Stimulated activated naive CD8-positive, alpha-beta T cell treated with anti-CD3 and anti-CD28 coated beads, Interleukin-15, Interleukin-2, amounts not matched to agents 100 ng/mL and 50 ng/mL, for 24 hours (primary cell): ENCODE data around the gene ST8SIA5.

Source experiments
- H3K27ac Mint-ChIP-seq: one replicate; pipeline ENCODE4 v1.8.0; 2021; ENCODE audit warnings: mild to moderate bottlenecking, mixed read lengths
- H3K27me3 Mint-ChIP-seq: one replicate; pipeline ENCODE4 v1.8.0; 2021; ENCODE audit warnings: mixed read lengths
- H3K36me3 Mint-ChIP-seq: one replicate; pipeline ENCODE4 v1.8.0; 2021; ENCODE audit warnings: low read depth, mixed read lengths
- H3K4me1 Mint-ChIP-seq: one replicate; pipeline ENCODE4 v1.8.0; 2021; ENCODE audit warnings: low read depth, mixed read lengths
- H3K4me3 Mint-ChIP-seq: one replicate; pipeline ENCODE4 v1.8.0; 2021; ENCODE audit warnings: mild to moderate bottlenecking, mixed read lengths
- H3K9me3 Mint-ChIP-seq: one replicate; pipeline ENCODE4 v1.8.0; 2021; ENCODE audit warnings: mixed read lengths

The ST8SIA5 gene

GRCh38 chr18:46652372-46652771, 104.5 kb downstream of the ST8SIA5 start:
- Mint-ChIP-seq H3K4me1 (no peaks in the 10 kb centered on the region), H3K9me3 (no peaks in the 10 kb centered on the region), H3K27me3 (no peaks in the 10 kb centered on the region), H3K4me3 (no peak overlapping the region), H3K36me3 (no peaks in the 10 kb centered on the region), H3K27ac (no peak overlapping the region)

GRCh38 chr18:46650681-46651080, 106.2 kb downstream of the ST8SIA5 start:
- no peaks in the 10 kb centered on the region for H3K9me3 Mint-ChIP-seq
- no peaks in the 10 kb centered on the region for H3K27me3 Mint-ChIP-seq
- H3K36me3 Mint-ChIP-seq = no peaks in the 10 kb centered on the region
- no peaks in the 10 kb centered on the region for H3K4me1 Mint-ChIP-seq
- no peak overlapping the region for H3K4me3 Mint-ChIP-seq
- H3K27ac Mint-ChIP-seq = no peak overlapping the region

GRCh38 chr18:46649071-46649862, 107.6 kb downstream of the ST8SIA5 start:
- no peaks in the 10 kb centered on the region for H3K4me1 Mint-ChIP-seq
- H3K4me3 Mint-ChIP-seq = no peak overlapping the region
- H3K36me3 Mint-ChIP-seq = no peaks in the 10 kb centered on the region
- H3K27me3 Mint-ChIP-seq = no peaks in the 10 kb centered on the region
- H3K9me3 Mint-ChIP-seq = no peaks in the 10 kb centered on the region
- no peak overlapping the region for H3K27ac Mint-ChIP-seq

GRCh38 chr18:46646468-46646867, 110.4 kb downstream of the ST8SIA5 start:
- H3K36me3 Mint-ChIP-seq = no peaks in the 10 kb centered on the region
- H3K27me3 Mint-ChIP-seq = no peaks in the 10 kb centered on the region
- H3K4me3 Mint-ChIP-seq = no peak overlapping the region
- H3K4me1 Mint-ChIP-seq = no peaks in the 10 kb centered on the region
- H3K27ac Mint-ChIP-seq = no peak overlapping the region
- no peaks in the 10 kb centered on the region for H3K9me3 Mint-ChIP-seq

GRCh38 chr18:46642561-46642960, 114.3 kb downstream of the ST8SIA5 start:
- no peak overlapping the region for H3K4me3 Mint-ChIP-seq
- H3K4me1 Mint-ChIP-seq = no peaks in the 10 kb centered on the region
- no peaks in the 10 kb centered on the region for H3K27me3 Mint-ChIP-seq
- H3K36me3 Mint-ChIP-seq = no peaks in the 10 kb centered on the region
- no peaks in the 10 kb centered on the region for H3K9me3 Mint-ChIP-seq
- H3K27ac Mint-ChIP-seq = no peak overlapping the region

- H3K4me3 Mint-ChIP-seq = no peak overlapping the region
- no peaks in the 10 kb centered on the region for H3K36me3 Mint-ChIP-seq
- H3K27me3 Mint-ChIP-seq = no peaks in the 10 kb centered on the region
- no peaks in the 10 kb centered on the region for H3K9me3 Mint-ChIP-seq
- no peak overlapping the region for H3K27ac Mint-ChIP-seq
- H3K4me1 Mint-ChIP-seq = no peaks in the 10 kb centered on the region
Observed at GRCh38 chr18:46641917-46642316, 114.9 kb downstream of the ST8SIA5 start.

GRCh38 chr18:46639386-46639785, 117.5 kb downstream of the ST8SIA5 start:
- no peak overlapping the region for H3K4me3 Mint-ChIP-seq
- no peaks in the 10 kb centered on the region for H3K9me3 Mint-ChIP-seq
- H3K4me1 Mint-ChIP-seq = no peaks in the 10 kb centered on the region
- H3K36me3 Mint-ChIP-seq = no peaks in the 10 kb centered on the region
- no peak overlapping the region for H3K27ac Mint-ChIP-seq
- H3K27me3 Mint-ChIP-seq = no peaks in the 10 kb centered on the region

GRCh38 chr18:46636040-46636630, 120.7 kb downstream of the ST8SIA5 start:
- H3K27ac Mint-ChIP-seq = no peak overlapping the region

GRCh38 chr18:46632401-46633071, 124.3 kb downstream of the ST8SIA5 start:
- no peak overlapping the region for H3K27ac Mint-ChIP-seq
- H3K4me1 Mint-ChIP-seq = peaks cover 10% of the 10 kb centered on the region
- no peaks in the 10 kb centered on the region for H3K36me3 Mint-ChIP-seq
- no peak overlapping the region for H3K4me3 Mint-ChIP-seq
- no peaks in the 10 kb centered on the region for H3K9me3 Mint-ChIP-seq
- no peaks in the 10 kb centered on the region for H3K27me3 Mint-ChIP-seq

More at GRCh38 chr18:46636040-46636630, 120.7 kb downstream of the ST8SIA5 start:
- H3K9me3 Mint-ChIP-seq = no peaks in the 10 kb centered on the region
- no peaks in the 10 kb centered on the region for H3K4me1 Mint-ChIP-seq
- no peaks in the 10 kb centered on the region for H3K27me3 Mint-ChIP-seq
- H3K4me3 Mint-ChIP-seq = no peak overlapping the region
- H3K36me3 Mint-ChIP-seq = no peaks in the 10 kb centered on the region

GRCh38 chr18:46630991-46631390, 125.9 kb downstream of the ST8SIA5 start:
- H3K27ac Mint-ChIP-seq = no peak overlapping the region
- H3K27me3 Mint-ChIP-seq = no peaks in the 10 kb centered on the region
- H3K4me3 Mint-ChIP-seq = no peak overlapping the region
- no peaks in the 10 kb centered on the region for H3K36me3 Mint-ChIP-seq
- H3K9me3 Mint-ChIP-seq = no peaks in the 10 kb centered on the region
- H3K4me1 Mint-ChIP-seq = peaks cover 10% of the 10 kb centered on the region

GRCh38 chr18:46630160-46630559, 126.7 kb downstream of the ST8SIA5 start:
- H3K27ac Mint-ChIP-seq = no peak overlapping the region
- H3K4me1 Mint-ChIP-seq = peaks cover 10% of the 10 kb centered on the region
- H3K36me3 Mint-ChIP-seq = no peaks in the 10 kb centered on the region
- H3K9me3 Mint-ChIP-seq = no peaks in the 10 kb centered on the region
- no peak overlapping the region for H3K4me3 Mint-ChIP-seq
- H3K27me3 Mint-ChIP-seq = no peaks in the 10 kb centered on the region

- no peaks in the 10 kb centered on the region for H3K27me3 Mint-ChIP-seq
- H3K9me3 Mint-ChIP-seq = no peaks in the 10 kb centered on the region
- H3K27ac Mint-ChIP-seq = no peak overlapping the region
Observed at GRCh38 chr18:46629361-46629760, 127.5 kb downstream of the ST8SIA5 start.

GRCh38 chr18:46628206-46628605, 128.6 kb downstream of the ST8SIA5 start:
- H3K4me3 Mint-ChIP-seq = no peak overlapping the region
- no peak overlapping the region for H3K27ac Mint-ChIP-seq
- peaks cover 26% of the 10 kb centered on the region for H3K4me1 Mint-ChIP-seq
- H3K9me3 Mint-ChIP-seq = no peaks in the 10 kb centered on the region
- no peaks in the 10 kb centered on the region for H3K36me3 Mint-ChIP-seq
- H3K27me3 Mint-ChIP-seq = no peaks in the 10 kb centered on the region

More at GRCh38 chr18:46629361-46629760, 127.5 kb downstream of the ST8SIA5 start:
- Mint-ChIP-seq H3K4me3 (no peak overlapping the region), H3K4me1 (peaks cover 15% of the 10 kb centered on the region), H3K36me3 (no peaks in the 10 kb centered on the region)

- Mint-ChIP-seq H3K4me1 (peaks cover 30% of the 10 kb centered on the region), H3K9me3 (no peaks in the 10 kb centered on the region), H3K27ac (no peak overlapping the region), H3K4me3 (no peak overlapping the region), H3K27me3 (no peaks in the 10 kb centered on the region), H3K36me3 (no peaks in the 10 kb centered on the region)
Observed at GRCh38 chr18:46627136-46627535, 129.7 kb downstream of the ST8SIA5 start.

GRCh38 chr18:46625069-46625468, 131.8 kb downstream of the ST8SIA5 start:
- H3K27ac Mint-ChIP-seq = no peak overlapping the region
- peaks cover 41% of the 10 kb centered on the region for H3K4me1 Mint-ChIP-seq
- no peak overlapping the region for H3K4me3 Mint-ChIP-seq

More at GRCh38 chr18:46625069-46625468, 131.8 kb downstream of the ST8SIA5 start:
- Mint-ChIP-seq H3K36me3 (no peaks in the 10 kb centered on the region), H3K27me3 (no peaks in the 10 kb centered on the region), H3K9me3 (no peaks in the 10 kb centered on the region)
